AG09319 (cell line): ENCODE results near the gene ZDBF2.
"Not testable (repeated sequence)": the region's sequence is repeated elsewhere in the genome, so short reads cannot be mapped to it uniquely, and the experiment has no call there.

Experiments
- DNase-seq: peaks from one replicate; pipeline ENCODE4 v3.0.0-alpha.2; 2010; ENCODE audit warnings: low read depth; ENCODE audit errors: extremely low read depth
- TF ChIP-seq, protein P1 (sequence below): IDR thresholded peaks from 2 replicates; pipeline ENCODE4 v1.5.1; 2011; ENCODE audit warnings: low read depth, mild to moderate bottlenecking, inconsistent platforms, low read length, moderate library complexity

ZDBF2 gene

DNA sequence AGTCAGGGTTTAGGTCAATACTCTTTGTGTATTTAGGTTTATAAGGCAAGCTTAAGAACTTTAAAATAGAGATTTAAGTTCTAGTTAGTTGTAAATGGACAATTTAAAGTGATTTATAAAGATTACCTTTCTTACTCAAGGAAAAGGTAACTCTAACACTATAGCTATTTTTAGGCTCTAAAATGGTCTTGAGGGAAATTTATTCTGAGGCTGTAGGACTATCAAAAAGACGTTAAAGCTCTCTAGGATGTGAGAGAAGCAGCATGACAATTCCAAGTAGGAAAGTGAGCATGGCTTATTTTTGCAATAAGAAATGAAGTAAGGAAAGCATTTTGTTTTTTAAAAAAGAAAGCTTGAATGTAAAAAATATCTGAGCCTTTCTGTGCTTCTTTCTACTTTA is 78.1 kb downstream of the ZDBF2 start:
- DNase-seq = no peak
- TF ChIP-seq, protein P1, sequence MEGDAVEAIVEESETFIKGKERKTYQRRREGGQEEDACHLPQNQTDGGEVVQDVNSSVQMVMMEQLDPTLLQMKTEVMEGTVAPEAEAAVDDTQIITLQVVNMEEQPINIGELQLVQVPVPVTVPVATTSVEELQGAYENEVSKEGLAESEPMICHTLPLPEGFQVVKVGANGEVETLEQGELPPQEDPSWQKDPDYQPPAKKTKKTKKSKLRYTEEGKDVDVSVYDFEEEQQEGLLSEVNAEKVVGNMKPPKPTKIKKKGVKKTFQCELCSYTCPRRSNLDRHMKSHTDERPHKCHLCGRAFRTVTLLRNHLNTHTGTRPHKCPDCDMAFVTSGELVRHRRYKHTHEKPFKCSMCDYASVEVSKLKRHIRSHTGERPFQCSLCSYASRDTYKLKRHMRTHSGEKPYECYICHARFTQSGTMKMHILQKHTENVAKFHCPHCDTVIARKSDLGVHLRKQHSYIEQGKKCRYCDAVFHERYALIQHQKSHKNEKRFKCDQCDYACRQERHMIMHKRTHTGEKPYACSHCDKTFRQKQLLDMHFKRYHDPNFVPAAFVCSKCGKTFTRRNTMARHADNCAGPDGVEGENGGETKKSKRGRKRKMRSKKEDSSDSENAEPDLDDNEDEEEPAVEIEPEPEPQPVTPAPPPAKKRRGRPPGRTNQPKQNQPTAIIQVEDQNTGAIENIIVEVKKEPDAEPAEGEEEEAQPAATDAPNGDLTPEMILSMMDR = no peak

DNA sequence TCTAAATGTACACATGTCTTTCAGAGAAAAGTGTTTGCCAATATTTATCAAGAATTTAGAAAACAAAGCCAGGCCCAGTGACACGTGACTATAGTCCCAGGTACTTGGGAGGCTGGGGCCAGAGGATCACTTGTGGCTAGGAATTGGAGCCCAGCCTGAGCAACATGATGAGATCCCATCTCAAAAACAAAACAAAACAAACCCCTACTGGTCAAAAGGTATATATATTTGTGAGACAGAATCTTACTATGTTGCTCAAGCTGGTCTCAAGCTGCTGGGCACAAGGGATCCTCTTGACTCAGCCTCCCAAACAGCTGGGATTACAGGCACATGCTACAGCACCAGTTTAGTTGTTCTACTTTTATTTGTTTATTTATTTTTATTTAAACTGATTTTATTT is 79.2 kb downstream of the ZDBF2 start:
- DNase-seq = no peak
- TF ChIP-seq, protein P1 = no peak

DNA sequence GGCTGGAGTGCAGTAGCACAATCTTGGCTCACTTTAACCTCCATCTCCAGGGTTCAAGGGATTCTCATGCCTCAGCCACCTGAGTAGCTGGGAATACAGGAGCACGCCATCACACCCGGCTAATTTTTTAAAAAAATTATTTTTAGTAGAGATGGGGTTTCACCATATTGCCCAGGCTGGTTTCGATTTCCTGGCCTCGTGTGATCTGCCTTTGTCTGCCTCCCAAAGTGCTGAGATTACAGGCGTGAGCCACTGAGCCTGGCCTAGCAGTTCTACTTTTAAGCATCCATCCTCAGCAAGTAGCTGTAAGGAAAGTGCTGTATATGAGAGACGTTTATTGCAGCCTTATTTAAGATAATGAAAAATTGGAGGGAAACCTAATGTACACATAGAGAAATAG is 79.7 kb downstream of the ZDBF2 start:
- TF ChIP-seq, protein P1 = no peak

DNA sequence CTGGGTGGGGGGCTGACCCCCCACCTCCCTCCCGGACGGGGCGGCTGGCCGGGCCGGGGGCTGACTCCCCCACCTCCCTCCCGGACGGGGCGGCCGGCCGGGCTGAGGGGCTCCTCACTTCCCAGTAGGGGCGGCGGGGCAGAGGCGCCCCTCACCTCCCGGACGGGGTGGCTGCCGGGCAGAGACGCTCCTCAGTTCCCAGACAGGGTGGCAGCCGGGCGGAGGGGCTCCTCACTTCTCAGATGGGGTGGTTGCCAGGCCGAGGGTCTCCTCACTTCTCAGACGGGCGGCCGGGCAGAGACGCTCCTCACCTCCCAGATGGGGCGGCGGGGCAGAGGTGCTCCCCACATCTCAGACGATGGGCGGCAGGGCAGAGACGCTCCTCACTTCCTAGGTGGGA is 82.4 kb downstream of the ZDBF2 start:
- not testable (repeated sequence) for DNase-seq

More for the DNA sequence above, 79.7 kb downstream of the ZDBF2 start:
- no peak for DNase-seq

DNA sequence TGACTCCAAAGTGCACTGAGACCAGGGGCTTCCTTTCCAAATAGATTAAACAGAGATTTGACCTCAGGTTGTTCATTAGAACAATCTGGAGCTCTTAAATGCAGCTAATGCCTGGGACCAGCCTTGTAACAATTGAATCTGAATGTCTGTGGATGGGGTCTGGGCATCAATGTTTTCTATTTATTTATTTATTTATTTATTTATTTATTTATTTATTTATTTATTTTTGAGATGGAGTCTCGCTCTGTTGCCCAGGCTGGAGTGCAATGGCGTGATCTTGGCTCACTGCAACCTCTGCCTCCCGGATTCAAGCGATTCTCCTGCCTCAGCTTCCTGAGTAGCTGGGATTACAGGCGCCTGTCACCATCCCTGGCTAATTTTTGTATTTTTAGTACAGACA is 86.4 kb downstream of the ZDBF2 start:
- DNase-seq = not testable (repeated sequence)

DNA sequence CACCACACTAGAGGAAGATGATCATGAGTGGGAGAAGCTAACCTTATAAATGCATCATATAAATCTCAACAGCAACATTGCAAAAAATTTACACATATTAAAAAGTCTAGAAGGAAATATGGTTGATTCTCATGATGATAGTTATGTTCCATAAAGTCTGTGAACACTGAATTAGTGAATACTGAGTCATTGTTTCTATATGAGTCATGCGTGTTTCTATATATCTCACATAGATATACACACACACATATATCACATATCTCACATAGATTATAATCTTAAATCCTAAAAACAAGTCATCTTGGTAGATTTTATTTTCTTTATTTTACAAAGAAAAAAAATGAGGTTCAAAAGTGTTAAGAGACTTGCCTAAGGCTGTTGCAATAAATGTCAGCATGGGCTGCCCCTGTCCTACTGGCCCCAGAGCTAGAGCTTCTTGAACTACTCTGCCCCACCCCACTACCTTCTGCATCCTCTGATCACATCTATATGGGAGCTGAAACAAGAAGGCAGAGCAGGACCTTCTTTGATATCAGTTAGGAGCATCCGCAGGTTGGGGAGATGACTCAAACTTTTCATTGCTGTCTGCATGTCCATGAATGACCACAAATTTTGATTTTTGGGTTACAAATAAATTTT is 87.1 kb downstream of the ZDBF2 start:
- TF ChIP-seq, protein P1 = no peak
- DNase-seq = no peak
